Keratinocyte (primary cell): Measurements from ENCODE around the gene ZBBX. TPM values are rescaled to one million over a fixed set of nuclear protein-coding genes. Genes with fewer than 3 reads are reported as not detected.

ENCODE experiments used
- DNase-seq: peaks from one replicate; pipeline ENCODE4 v3.0.0-alpha.2; 2011; ENCODE audit warnings: low read depth, missing footprints, low spot score
- FAIRE-seq: peaks from 2 replicates; lab custom pipeline; 2011; peaks lifted over from hg19 to GRCh38; lab: Jason Lieb, UNC
- H2AFZ ChIP-seq: 2 replicates; pipeline ENCODE4 v1.6.0; 2012; ENCODE audit warnings: low read length, control low read depth, inconsistent platforms; ENCODE audit not compliant: control insufficient read depth
- H3K27ac ChIP-seq: 2 replicates; pipeline ENCODE4 v1.5.1; 2011; ENCODE audit warnings: low read length; ENCODE audit not compliant: control insufficient read depth, insufficient read depth
- H3K27me3 ChIP-seq: 3 replicates; pipeline ENCODE4 v1.6.0; 2011; ENCODE audit warnings: low read length; ENCODE audit not compliant: control insufficient read depth, insufficient read depth; ENCODE audit errors: extremely low read depth
- H3K36me3 ChIP-seq, 2 experiments: 2 replicates in 1 of 2; 3 replicates in 1 of 2; pipeline ENCODE4 v1.5.1; 2011; ENCODE audit warnings: low read length in 2 of 2, mild to moderate bottlenecking in 1 of 2; ENCODE audit not compliant: control insufficient read depth in 2 of 2, insufficient read depth in 2 of 2; ENCODE audit errors: extremely low read depth in 1 of 2
- H3K4me1 ChIP-seq: 3 replicates; pipeline ENCODE4 v1.5.1; 2011; ENCODE audit warnings: low read length; ENCODE audit not compliant: control insufficient read depth, insufficient read depth; ENCODE audit errors: extremely low read depth
- H3K4me2 ChIP-seq: 3 replicates; pipeline ENCODE4 v1.6.0; 2011; ENCODE audit warnings: low read depth, low read length; ENCODE audit not compliant: control insufficient read depth, insufficient read depth; ENCODE audit errors: extremely low read depth
- H3K4me3 ChIP-seq, 3 experiments: fragments of 200-600 bp in 1 of 3; sonication (generic) in 1 of 3; 2 replicates in 2 of 3; 3 replicates in 1 of 3; pipeline ENCODE4 v1.5.1; 2011 to 2016; ENCODE audit warnings: low read length in 3 of 3, mild to moderate bottlenecking in 3 of 3, control low read depth in 2 of 3, inconsistent platforms in 1 of 3, low read depth in 1 of 3, mixed read lengths in 1 of 3, mixed run types in 1 of 3, moderate library complexity in 1 of 3; ENCODE audit not compliant: control insufficient read depth in 2 of 3, insufficient read depth in 2 of 3; ENCODE audit errors: extremely low read depth in 1 of 3
- H3K79me2 ChIP-seq: 2 replicates; pipeline ENCODE4 v1.6.0; 2012; ENCODE audit warnings: low read length; ENCODE audit not compliant: control insufficient read depth, insufficient read depth
- H3K9ac ChIP-seq: 3 replicates; pipeline ENCODE4 v1.6.0; 2011; ENCODE audit warnings: low read length; ENCODE audit not compliant: control insufficient read depth, insufficient read depth; ENCODE audit errors: extremely low read depth
- H3K9me1 ChIP-seq: 3 replicates; pipeline ENCODE4 v1.6.0; 2011; ENCODE audit warnings: low read length; ENCODE audit not compliant: control insufficient read depth, insufficient read depth; ENCODE audit errors: extremely low read depth
- H3K9me3 ChIP-seq: 2 replicates; pipeline ENCODE4 v1.5.1; 2012; ENCODE audit warnings: low read depth, low read length; ENCODE audit not compliant: control insufficient read depth
- H4K20me1 ChIP-seq: 3 replicates; pipeline ENCODE4 v1.6.0; 2011; ENCODE audit warnings: low read length; ENCODE audit not compliant: control insufficient read depth, insufficient read depth; ENCODE audit errors: extremely low read depth
- CTCF ChIP-seq, 3 experiments: IDR thresholded peaks in 1 of 3; conservative IDR thresholded peaks in 1 of 3; optimal IDR thresholded peaks in 1 of 3; 2 replicates in 2 of 3; 3 replicates in 1 of 3; pipeline versions ENCODE3 to v1.5.1; 2011; ENCODE audit warnings: low read length in 3 of 3, mild to moderate bottlenecking in 3 of 3, moderate library complexity in 2 of 3, control low read depth in 1 of 3, inconsistent platforms in 1 of 3; ENCODE audit not compliant: insufficient read depth in 2 of 3; ENCODE audit errors: extremely low read depth in 1 of 3
- EZH2 ChIP-seq: IDR thresholded peaks from one replicate; pipeline ENCODE4 v1.6.1; 2012; ENCODE audit warnings: inconsistent platforms, mild to moderate bottlenecking, low read length, moderate library complexity
- dilution Hi-C: fragments of 300-500 bp; cut with MboI; formaldehyde crosslinking; loops from one replicate; pipeline ENCODE4 v1.7.0; 2020; ENCODE audit warnings: low sequenced_read_pairs; ENCODE audit not compliant: extremely low pct_ligation_motif_present
- polyA plus RNA-seq, 5 experiments: library from polyadenylated mRNA; depleted of rRNA in 3 of 5; stranded (reverse) in 3 of 5; stranded (forward) in 1 of 5; unstranded in 1 of 5; fragments of >200 nt; gene quantifications; 1 replicate in 1 of 5; 2 replicates in 3 of 5; 3 replicates in 1 of 5; pipeline versions ENCODE4 v1.2.1 to v1.2.3, GENCODE V29; 2011 to 2012; ENCODE audit warnings: missing spikeins in 2 of 5, low read depth in 1 of 5, low replicate concordance in 1 of 5

ZBBX gene
- polyA plus RNA-seq, 1 donor (not counting 4 experiments of a cell fraction or from before 2014, with no cell fraction given): not detected

- H3K79me2 ChIP-seq: no peaks in the 10 kb centered on the region
- dilution Hi-C loops: no loop called here
- no peaks in the 10 kb centered on the region for H3K4me1 ChIP-seq
- H3K36me3 ChIP-seq: no peaks in the 10 kb centered on the region
- H4K20me1 ChIP-seq: no peaks in the 10 kb centered on the region
- no peak for FAIRE-seq
- no peaks in the 10 kb centered on the region for H3K27me3 ChIP-seq
- no peak for DNase-seq
- H3K4me3 ChIP-seq: no peak overlapping the region
- TF ChIP-seq EZH2 (no peak), CTCF (optimal IDR thresholded peaks at IDR 0.05 in 1 of 3, IDR thresholded peaks at IDR 0.05 in 1 of 3, conservative IDR thresholded peaks at IDR 0.05 in 1 of 3; ENCODE audit: extremely low read depth in 1 of 3, insufficient read depth in 2 of 3, low read length in 3 of 3) (no peak)
- no peak overlapping the region for H3K27ac ChIP-seq
- no peaks in the 10 kb centered on the region for H3K9me1 ChIP-seq
- H3K9ac ChIP-seq: no peak overlapping the region
- H2AFZ ChIP-seq: no peak overlapping the region
- no peak overlapping the region for H3K4me2 ChIP-seq
- H3K9me3 ChIP-seq: no peaks in the 10 kb centered on the region
These were observed 24.7 kb downstream of the ZBBX start for GRCh38 chr3:167355446-167355845.

GRCh38 chr3:167354751-167355150, 25.3 kb downstream of the ZBBX start:
- no peak overlapping the region for H2AFZ ChIP-seq
- H3K9me3 ChIP-seq: no peaks in the 10 kb centered on the region
- DNase-seq (no peak), FAIRE-seq (no peak)
- no peaks in the 10 kb centered on the region for H3K79me2 ChIP-seq
- H3K9me1 ChIP-seq: no peaks in the 10 kb centered on the region
- H3K27me3 ChIP-seq: no peaks in the 10 kb centered on the region
- no peak overlapping the region for H3K27ac ChIP-seq
- H3K36me3 ChIP-seq: no peaks in the 10 kb centered on the region
- no peak for TF ChIP-seq CTCF (optimal IDR thresholded peaks at IDR 0.05 in 1 of 3, IDR thresholded peaks at IDR 0.05 in 1 of 3, conservative IDR thresholded peaks at IDR 0.05 in 1 of 3; ENCODE audit: extremely low read depth in 1 of 3, insufficient read depth in 2 of 3, low read length in 3 of 3)
- no peak for TF ChIP-seq EZH2
- no peak overlapping the region for H3K9ac ChIP-seq
- H3K4me1 ChIP-seq: no peaks in the 10 kb centered on the region
- dilution Hi-C loops: no loop called here
- no peak overlapping the region for H3K4me3 ChIP-seq
- no peak overlapping the region for H3K4me2 ChIP-seq
- H4K20me1 ChIP-seq: no peaks in the 10 kb centered on the region
